ENCODE measurements around the gene EEF1A2.

EEF1A2 gene

DNA sequence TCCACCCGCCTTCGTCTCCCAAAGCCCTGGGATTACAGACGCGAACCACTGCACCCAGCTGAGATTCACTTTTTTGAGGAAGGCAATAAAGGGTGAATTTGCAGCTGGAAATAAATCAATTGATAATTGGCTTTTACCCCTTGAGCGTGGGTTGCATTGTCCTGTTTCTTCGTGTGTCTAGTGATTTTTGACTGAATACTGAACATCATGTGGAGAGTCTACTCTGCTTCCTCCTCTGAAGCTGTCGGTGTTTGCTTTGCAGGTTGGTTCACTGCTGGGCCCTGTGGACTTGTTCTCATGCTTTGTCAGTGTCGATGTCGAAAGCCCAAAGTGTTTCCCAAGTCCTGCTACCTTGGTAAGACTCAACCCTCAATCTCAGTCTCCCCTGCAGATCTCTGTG lies 5.8 kb upstream of the EEF1A2 start:
- CTCF ChIA-PET, result interaction anchor here (0.9 to 2.9 kb wide), 2 partner anchors 8 to 469 kb away, joined by 3 to 19 read pairs; no protein-coding TSS in a partner anchor
- no peak for DNase-seq (ENCODE audit: low read depth, low spot score)
- TF ChIP-seq, protein P1, sequence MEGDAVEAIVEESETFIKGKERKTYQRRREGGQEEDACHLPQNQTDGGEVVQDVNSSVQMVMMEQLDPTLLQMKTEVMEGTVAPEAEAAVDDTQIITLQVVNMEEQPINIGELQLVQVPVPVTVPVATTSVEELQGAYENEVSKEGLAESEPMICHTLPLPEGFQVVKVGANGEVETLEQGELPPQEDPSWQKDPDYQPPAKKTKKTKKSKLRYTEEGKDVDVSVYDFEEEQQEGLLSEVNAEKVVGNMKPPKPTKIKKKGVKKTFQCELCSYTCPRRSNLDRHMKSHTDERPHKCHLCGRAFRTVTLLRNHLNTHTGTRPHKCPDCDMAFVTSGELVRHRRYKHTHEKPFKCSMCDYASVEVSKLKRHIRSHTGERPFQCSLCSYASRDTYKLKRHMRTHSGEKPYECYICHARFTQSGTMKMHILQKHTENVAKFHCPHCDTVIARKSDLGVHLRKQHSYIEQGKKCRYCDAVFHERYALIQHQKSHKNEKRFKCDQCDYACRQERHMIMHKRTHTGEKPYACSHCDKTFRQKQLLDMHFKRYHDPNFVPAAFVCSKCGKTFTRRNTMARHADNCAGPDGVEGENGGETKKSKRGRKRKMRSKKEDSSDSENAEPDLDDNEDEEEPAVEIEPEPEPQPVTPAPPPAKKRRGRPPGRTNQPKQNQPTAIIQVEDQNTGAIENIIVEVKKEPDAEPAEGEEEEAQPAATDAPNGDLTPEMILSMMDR (IDR thresholded peaks at IDR 0.05; ENCODE audit: insufficient read depth, low read length, missing control alignments), result no peak
- POLR2A ChIA-PET, result no interaction called here
- no peak overlapping the region for H3K4me3 ChIP-seq (ENCODE audit: low read depth, low read length)

DNA sequence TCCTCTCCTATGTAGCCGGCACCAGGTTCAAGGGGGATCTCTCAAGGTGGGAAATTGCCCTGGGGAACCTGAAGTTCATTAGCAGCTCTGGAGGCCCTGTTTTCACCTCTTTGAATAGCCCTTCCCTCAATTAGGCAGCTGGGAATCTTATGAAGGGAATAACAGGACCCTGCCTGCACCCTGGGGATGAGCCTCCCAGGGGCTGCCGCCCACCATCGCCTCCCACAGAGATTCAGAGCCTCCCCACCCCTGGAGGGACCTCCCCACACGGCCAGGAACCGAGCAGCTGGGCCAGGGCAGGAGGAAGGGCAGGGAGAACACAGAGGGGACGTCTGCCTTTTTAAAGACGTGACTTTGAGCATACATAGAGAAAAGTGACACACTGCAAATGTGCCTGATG lies 4.6 kb upstream of the EEF1A2 start:
- ChIA-PET POLR2A (no interaction called here), CTCF (no interaction called here)
- TF ChIP-seq, protein P1 (IDR thresholded peaks at IDR 0.05; ENCODE audit: insufficient read depth, low read length, missing control alignments), result no peak
- H3K4me3 ChIP-seq (ENCODE audit: low read depth, low read length), result no peak overlapping the region
- no peak for DNase-seq (ENCODE audit: low read depth, low spot score)

DNA sequence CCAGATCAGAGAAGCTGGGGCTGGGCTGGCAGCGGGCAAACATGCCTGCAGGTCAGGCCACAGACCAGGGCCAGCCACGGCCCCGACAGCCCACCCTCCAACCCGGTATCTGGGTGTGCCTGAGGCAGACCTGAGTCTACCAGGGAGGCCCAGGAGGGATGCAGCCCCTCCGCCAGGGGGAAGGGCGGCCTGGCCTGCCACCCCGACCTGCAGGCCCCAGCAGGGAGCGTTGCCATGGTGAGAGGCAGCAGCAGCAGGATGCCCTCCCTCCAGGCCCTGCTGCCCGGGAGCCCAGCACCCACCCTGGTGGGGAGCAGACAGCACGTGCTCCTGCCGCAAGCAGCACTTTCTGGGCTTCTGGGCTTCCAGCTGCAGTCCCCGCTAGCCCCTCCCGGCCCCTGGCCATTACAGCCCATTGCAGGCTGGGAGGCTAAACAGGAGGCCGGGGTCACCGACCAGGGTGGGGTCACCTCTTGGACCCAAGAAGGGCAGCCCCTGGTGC lies 3.8 kb upstream of the EEF1A2 start:
- CTCF ChIA-PET, result no interaction called here

DNA sequence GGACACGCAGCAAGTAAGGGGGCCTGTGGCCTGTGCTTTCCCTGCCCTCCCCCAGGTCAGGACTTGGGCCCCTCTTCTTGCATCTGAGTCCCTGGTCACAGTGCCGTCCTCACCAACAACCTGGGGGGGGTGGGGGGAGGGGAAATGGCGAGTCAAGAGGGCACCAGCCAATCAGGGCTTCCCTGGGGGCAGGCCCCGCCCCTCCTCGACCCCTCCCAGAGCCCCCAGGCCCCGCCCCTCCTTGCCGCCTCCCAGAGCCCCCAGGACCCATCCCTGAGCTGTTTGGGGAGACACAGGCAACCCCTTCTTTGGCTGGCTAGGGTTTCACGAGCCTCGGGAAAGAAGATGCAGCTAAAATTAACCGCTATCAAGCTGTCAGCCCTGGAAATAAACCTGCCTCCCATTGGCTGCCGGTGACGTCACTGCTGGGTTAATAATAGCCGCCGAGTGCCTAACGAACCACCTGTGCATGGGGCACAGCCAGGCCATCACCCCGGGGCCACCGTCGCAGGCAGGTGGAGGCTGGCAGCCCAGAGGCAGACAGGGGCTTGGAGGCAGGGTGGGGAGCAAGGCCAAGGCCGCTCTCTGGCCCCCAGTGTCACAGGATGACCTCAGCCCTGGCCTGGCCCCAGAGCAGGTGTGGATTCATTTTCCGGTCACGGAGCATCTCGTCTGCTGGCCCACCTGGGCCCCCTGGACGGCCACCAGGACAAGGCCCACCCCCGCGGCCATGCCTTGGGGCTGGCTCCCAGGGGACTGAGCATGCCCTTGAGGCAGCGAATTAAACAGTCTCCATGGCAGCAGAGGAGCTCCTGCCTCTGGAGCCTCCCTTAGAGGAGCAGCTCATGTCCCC lies 3.2 kb upstream of the EEF1A2 start:
- TF ChIP-seq, protein P1 (IDR thresholded peaks at IDR 0.05; ENCODE audit: insufficient read depth, low read length, missing control alignments), result no peak
- ChIA-PET CTCF (no interaction called here), POLR2A (interaction anchor here (1.2 kb wide), 1 partner anchor 363 kb away, joined by 3 read pairs; the partner anchor contains the start of gene TPD52L2)
- DNase-seq (ENCODE audit: low read depth, low spot score), result no peak
- H3K4me3 ChIP-seq (ENCODE audit: low read depth, low read length), result no peak overlapping the region

More for the DNA sequence above, 3.8 kb upstream of the EEF1A2 start:
- TF ChIP-seq, protein P1 (IDR thresholded peaks at IDR 0.05; ENCODE audit: insufficient read depth, low read length, missing control alignments), result no peak
- POLR2A ChIA-PET, result interaction anchor here (1.2 kb wide), 1 partner anchor 362 kb away, joined by 3 read pairs; the partner anchor contains the start of gene TPD52L2
- no peak overlapping the region for H3K4me3 ChIP-seq (ENCODE audit: low read depth, low read length)
- DNase-seq (ENCODE audit: low read depth, low spot score), result no peak

DNA sequence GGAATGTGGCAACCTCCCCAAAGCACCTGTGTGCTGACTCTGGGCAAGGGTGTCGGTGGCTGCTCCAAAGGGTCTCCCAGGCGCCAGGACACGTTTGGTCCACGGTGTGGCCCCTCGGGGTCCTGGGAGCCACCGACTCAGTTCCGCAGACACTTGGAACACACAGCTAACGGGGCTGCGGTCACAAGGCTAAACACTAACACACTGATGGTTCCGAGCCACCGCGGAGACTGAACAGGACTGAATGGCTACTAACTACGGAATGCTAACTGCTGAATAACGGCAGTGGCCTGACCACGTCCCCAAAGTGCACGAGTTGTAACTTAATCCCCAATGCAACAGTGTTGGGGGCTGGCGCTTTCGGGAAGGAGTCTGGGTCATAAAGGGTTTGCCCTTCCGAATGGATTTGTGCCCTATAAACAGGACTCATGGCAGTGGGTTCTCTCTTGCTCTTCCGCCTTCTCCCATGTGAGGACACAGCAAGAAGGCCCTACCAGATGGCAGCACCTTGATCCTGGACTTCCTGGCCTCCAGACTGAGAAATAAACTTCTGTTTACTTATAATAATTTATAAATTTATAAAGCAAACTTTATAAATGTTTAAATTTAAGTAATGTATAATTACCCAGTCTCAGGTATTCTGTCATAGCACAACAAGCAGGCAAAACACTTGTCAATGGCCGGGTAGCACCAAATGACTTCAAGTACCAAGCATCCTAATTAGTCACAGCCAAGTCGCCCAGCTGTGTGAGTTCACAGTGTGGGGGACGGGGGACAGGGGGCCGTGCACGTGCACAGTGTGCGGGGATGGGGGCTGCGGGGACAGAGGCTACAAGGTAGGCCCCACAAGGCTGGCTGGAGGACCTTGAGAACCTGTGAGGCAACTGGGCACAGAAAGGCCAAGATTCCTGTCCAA lies 2.3 kb upstream of the EEF1A2 start:
- no peak overlapping the region for H3K4me3 ChIP-seq (ENCODE audit: low read depth, low read length)
- ChIA-PET CTCF (no interaction called here), POLR2A (no interaction called here)
- no peak for DNase-seq (ENCODE audit: low read depth, low spot score)
- TF ChIP-seq, protein P1 (IDR thresholded peaks at IDR 0.05; ENCODE audit: insufficient read depth, low read length, missing control alignments), result no peak
